WTC11 (cell line): ENCODE measurements around the gene HMMR. TPM values are rescaled to one million over a fixed set of nuclear protein-coding genes. Genes with fewer than 3 reads are reported as not detected.
A peak's percentile ranks its signal among the peaks of the same experiment; 100 is the strongest.

Source experiments
- ATAC-seq: fragments of 200-7000 bp; cut with Tn5 transposase; 2 replicates; pipeline ENCODE4 v1.10.0; 2021; ENCODE audit warnings: mild to moderate bottlenecking, moderate library complexity
- CTCF ChIA-PET: fragments of 300-600 bp; sonication (Branson Sonifier 250); formaldehyde crosslinking; loops from one replicate; lab custom pipeline; 2021; ENCODE audit warnings: antibody characterized with exemption; lab: Charles Lee
- POLR2A ChIA-PET: fragments of 350-600 bp; sonication (Branson Sonifier 250); formaldehyde crosslinking; loops from one replicate; lab custom pipeline; 2021; ENCODE audit warnings: antibody characterized with exemption; lab: Charles Lee
- DNase-seq: peaks from one replicate; pipeline ENCODE4 v3.0.0; 2021; ENCODE audit warnings: low spot score
- H3K27ac Mint-ChIP-seq: 2 replicates; pipeline ENCODE4 v1.8.0; 2021; ENCODE audit warnings: mixed read lengths
- H3K27me3 Mint-ChIP-seq: 2 replicates; pipeline ENCODE4 v1.8.0; 2021; ENCODE audit warnings: low read depth, mild to moderate bottlenecking, moderate library complexity, mixed read lengths
- H3K36me3 Mint-ChIP-seq: 2 replicates; pipeline ENCODE4 v1.8.0; 2021; ENCODE audit warnings: mixed read lengths
- H3K4me1 Mint-ChIP-seq: 2 replicates; pipeline ENCODE4 v1.8.0; 2022; ENCODE audit warnings: mixed read lengths
- H3K4me3 Mint-ChIP-seq: 2 replicates; pipeline ENCODE4 v1.8.0; 2021; ENCODE audit warnings: mild to moderate bottlenecking, moderate library complexity, mixed read lengths
- H3K9me3 Mint-ChIP-seq: 2 replicates; pipeline ENCODE4 v1.8.0; 2021; ENCODE audit warnings: mixed read lengths
- ARID4B ChIP-seq: sonication (generic); formaldehyde crosslinking; IDR thresholded peaks from 2 replicates; pipeline ENCODE4 v1.8.0; 2023; ENCODE audit warnings: missing genetic modification reagents, mild to moderate bottlenecking, borderline replicate concordance
- ATF1 ChIP-seq: sonication (generic); formaldehyde crosslinking; IDR thresholded peaks from 2 replicates; pipeline ENCODE4 v1.8.1; 2023; ENCODE audit warnings: mild to moderate bottlenecking, moderate library complexity, missing genetic modification reagents
- ELF4 ChIP-seq: sonication (generic); formaldehyde crosslinking; IDR thresholded peaks from 2 replicates; pipeline ENCODE4 v1.8.1; 2022; ENCODE audit warnings: low read depth, mild to moderate bottlenecking, moderate library complexity, missing genetic modification reagents
- FOXJ3 ChIP-seq: sonication (generic); formaldehyde crosslinking; IDR thresholded peaks from 2 replicates; pipeline ENCODE4 v1.9.0; 2021; ENCODE audit warnings: missing genetic modification reagents, mild to moderate bottlenecking, borderline replicate concordance
- FOXK1 ChIP-seq: sonication (generic); formaldehyde crosslinking; IDR thresholded peaks from 2 replicates; pipeline ENCODE4 v1.8.0; 2022; ENCODE audit warnings: mild to moderate bottlenecking, moderate library complexity, missing genetic modification reagents
- SMAD4 ChIP-seq: sonication (generic); formaldehyde crosslinking; IDR thresholded peaks from 2 replicates; pipeline ENCODE4 v1.8.0; 2022; ENCODE audit warnings: mild to moderate bottlenecking, missing genetic modification reagents
- TCF7 ChIP-seq: sonication (generic); formaldehyde crosslinking; IDR thresholded peaks from 2 replicates; pipeline ENCODE4 v1.8.0; 2022; ENCODE audit warnings: mild to moderate bottlenecking, low read depth, missing genetic modification reagents, moderate library complexity
- TEAD1 ChIP-seq: sonication (generic); formaldehyde crosslinking; IDR thresholded peaks from 2 replicates; pipeline ENCODE4 v1.8.0; 2022; ENCODE audit warnings: mild to moderate bottlenecking, missing genetic modification reagents
- ZNF512 ChIP-seq: sonication (generic); formaldehyde crosslinking; IDR thresholded peaks from 2 replicates; pipeline ENCODE4 v1.8.1; 2022; ENCODE audit warnings: missing genetic modification reagents, borderline replicate concordance
- total RNA-seq: library from RNA; stranded (reverse); gene quantifications from 3 replicates; pipeline ENCODE4 v1.2.3, GENCODE V29; 2021
- TF ChIP-seq, protein P1 (sequence below): sonication (generic); formaldehyde crosslinking; conservative IDR thresholded peaks from 2 replicates; pipeline ENCODE4 v1.8.1; 2022; ENCODE audit warnings: mild to moderate bottlenecking, missing genetic modification reagents
- TF ChIP-seq, protein P2 (sequence below): fragments of 250-450 bp; sonication (Bioruptor Pico); IDR thresholded peaks from 2 replicates; pipeline ENCODE4 v1.9.0; 2021; ENCODE audit warnings: moderate library complexity, mild to moderate bottlenecking, inconsistent platforms, borderline replicate concordance
- TF ChIP-seq, protein P3 (sequence below): sonication (generic); formaldehyde crosslinking; IDR thresholded peaks from 2 replicates; pipeline ENCODE4 v1.8.1; 2022; ENCODE audit warnings: mild to moderate bottlenecking, missing genetic modification reagents, moderate library complexity, borderline replicate concordance
- TF ChIP-seq, protein P4 (sequence below): sonication (generic); formaldehyde crosslinking; IDR thresholded peaks from 2 replicates; pipeline ENCODE4 v1.8.0; 2022; ENCODE audit warnings: missing genetic modification reagents

HMMR gene
- total RNA-seq, 1 experiment from 2014 or later, result 78.5 TPM

- H3K27me3 Mint-ChIP-seq, result no peaks in the 10 kb centered on the region
- peak overlapping the region; percentile 64 for H3K27ac Mint-ChIP-seq
- H3K9me3 Mint-ChIP-seq, result peaks cover 9% of the 10 kb centered on the region
- H3K36me3 Mint-ChIP-seq, result peaks cover 63% of the 10 kb centered on the region
- ChIA-PET CTCF (no interaction called here), POLR2A (interaction anchor here (1.4 kb wide), 1 partner anchor 13 kb away, joined by 5 read pairs; the partner anchor contains the start of genes HMMR and NUDCD2)
- no peak overlapping the region for H3K4me3 Mint-ChIP-seq
- no peak for DNase-seq
- TF ChIP-seq, protein P1, sequence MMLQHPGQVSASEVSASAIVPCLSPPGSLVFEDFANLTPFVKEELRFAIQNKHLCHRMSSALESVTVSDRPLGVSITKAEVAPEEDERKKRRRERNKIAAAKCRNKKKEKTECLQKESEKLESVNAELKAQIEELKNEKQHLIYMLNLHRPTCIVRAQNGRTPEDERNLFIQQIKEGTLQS (CRISPR knock-in tag), result no peak
- TF ChIP-seq SMAD4 (CRISPR knock-in tag) (no peak), ZNF512 (CRISPR knock-in tag) (no peak), FOXJ3 (CRISPR knock-in tag) (no peak)
- TF ChIP-seq, protein P2, sequence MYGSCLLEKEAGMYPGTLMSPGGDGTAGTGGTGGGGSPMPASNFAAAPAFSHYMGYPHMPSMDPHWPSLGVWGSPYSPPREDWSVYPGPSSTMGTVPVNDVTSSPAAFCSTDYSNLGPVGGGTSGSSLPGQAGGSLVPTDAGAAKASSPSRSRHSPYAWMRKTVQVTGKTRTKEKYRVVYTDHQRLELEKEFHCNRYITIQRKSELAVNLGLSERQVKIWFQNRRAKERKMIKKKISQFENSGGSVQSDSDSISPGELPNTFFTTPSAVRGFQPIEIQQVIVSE (CRISPR knock-in tag), result no peak
- no peak for ATAC-seq
- peaks cover 3% of the 10 kb centered on the region; the same call in 1 of the 2 replicates for H3K4me1 Mint-ChIP-seq
Measured at GRCh38 chr5:163447191-163447590, 13.2 kb upstream of the HMMR start.

GRCh38 chr5:163447875-163448274 is 12.6 kb upstream of the HMMR start:
- H3K36me3 Mint-ChIP-seq, result peaks cover 59% of the 10 kb centered on the region
- ChIA-PET CTCF (no interaction called here), POLR2A (interaction anchor here (1.4 kb wide), 1 partner anchor 13 kb away, joined by 5 read pairs; the partner anchor contains the start of genes HMMR and NUDCD2)
- DNase-seq (no peak), ATAC-seq (no peak)
- peaks cover 3% of the 10 kb centered on the region; the same call in 1 of the 2 replicates for H3K4me1 Mint-ChIP-seq
- no peak overlapping the region for H3K27ac Mint-ChIP-seq
- H3K27me3 Mint-ChIP-seq, result no peaks in the 10 kb centered on the region
- no peak overlapping the region for H3K4me3 Mint-ChIP-seq
- TF ChIP-seq FOXK1 (CRISPR knock-in tag), result no peak
- TF ChIP-seq, protein P3, sequence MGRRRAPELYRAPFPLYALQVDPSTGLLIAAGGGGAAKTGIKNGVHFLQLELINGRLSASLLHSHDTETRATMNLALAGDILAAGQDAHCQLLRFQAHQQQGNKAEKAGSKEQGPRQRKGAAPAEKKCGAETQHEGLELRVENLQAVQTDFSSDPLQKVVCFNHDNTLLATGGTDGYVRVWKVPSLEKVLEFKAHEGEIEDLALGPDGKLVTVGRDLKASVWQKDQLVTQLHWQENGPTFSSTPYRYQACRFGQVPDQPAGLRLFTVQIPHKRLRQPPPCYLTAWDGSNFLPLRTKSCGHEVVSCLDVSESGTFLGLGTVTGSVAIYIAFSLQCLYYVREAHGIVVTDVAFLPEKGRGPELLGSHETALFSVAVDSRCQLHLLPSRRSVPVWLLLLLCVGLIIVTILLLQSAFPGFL, result no peak
- TF ChIP-seq SMAD4 (CRISPR knock-in tag), result no peak
- TF ChIP-seq, protein P4, sequence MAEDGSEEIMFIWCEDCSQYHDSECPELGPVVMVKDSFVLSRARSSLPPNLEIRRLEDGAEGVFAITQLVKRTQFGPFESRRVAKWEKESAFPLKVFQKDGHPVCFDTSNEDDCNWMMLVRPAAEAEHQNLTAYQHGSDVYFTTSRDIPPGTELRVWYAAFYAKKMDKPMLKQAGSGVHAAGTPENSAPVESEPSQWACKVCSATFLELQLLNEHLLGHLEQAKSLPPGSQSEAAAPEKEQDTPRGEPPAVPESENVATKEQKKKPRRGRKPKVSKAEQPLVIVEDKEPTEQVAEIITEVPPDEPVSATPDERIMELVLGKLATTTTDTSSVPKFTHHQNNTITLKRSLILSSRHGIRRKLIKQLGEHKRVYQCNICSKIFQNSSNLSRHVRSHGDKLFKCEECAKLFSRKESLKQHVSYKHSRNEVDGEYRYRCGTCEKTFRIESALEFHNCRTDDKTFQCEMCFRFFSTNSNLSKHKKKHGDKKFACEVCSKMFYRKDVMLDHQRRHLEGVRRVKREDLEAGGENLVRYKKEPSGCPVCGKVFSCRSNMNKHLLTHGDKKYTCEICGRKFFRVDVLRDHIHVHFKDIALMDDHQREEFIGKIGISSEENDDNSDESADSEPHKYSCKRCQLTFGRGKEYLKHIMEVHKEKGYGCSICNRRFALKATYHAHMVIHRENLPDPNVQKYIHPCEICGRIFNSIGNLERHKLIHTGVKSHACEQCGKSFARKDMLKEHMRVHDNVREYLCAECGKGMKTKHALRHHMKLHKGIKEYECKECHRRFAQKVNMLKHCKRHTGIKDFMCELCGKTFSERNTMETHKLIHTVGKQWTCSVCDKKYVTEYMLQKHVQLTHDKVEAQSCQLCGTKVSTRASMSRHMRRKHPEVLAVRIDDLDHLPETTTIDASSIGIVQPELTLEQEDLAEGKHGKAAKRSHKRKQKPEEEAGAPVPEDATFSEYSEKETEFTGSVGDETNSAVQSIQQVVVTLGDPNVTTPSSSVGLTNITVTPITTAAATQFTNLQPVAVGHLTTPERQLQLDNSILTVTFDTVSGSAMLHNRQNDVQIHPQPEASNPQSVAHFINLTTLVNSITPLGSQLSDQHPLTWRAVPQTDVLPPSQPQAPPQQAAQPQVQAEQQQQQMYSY (CRISPR knock-in tag), result no peak
- TF ChIP-seq ATF1, result no peak
- no peak for TF ChIP-seq ARID4B
- TF ChIP-seq TCF7, result no peak
- TF ChIP-seq ELF4 (CRISPR knock-in tag), result no peak
- no peak for TF ChIP-seq TEAD1 (CRISPR knock-in tag)
- peaks cover 9% of the 10 kb centered on the region for H3K9me3 Mint-ChIP-seq
